Measurements from ENCODE around the gene NCK2.

GRCh38 chr2:105820151-105820550, 75.4 kb downstream of the NCK2 start:
- TF ChIP-seq CTCF (IDR thresholded peaks at IDR 0.05) = no peak
- TF ChIP-seq POLR2A (IDR thresholded peaks at IDR 0.05) = no peak
